NCI-H2029 (cell line): ENCODE measurements around the gene LRIG1.
A peak's percentile ranks its signal among the peaks of the same experiment; 100 is the strongest.

Experiments
- DNase-seq: peaks from one replicate; lab custom pipeline; 2025; lab: John Stamatoyannopoulos, UW

Gene LRIG1

GRCh38 chr3:66500576-66501482 is at the start of gene LRIG1:
LRIG1 (minus strand) TSS chr3:66501022; CDS start chr3:66500407, 615 bp downstream.
- peak; percentile 88 for DNase-seq

- DNase-seq: no peak
These were observed 44.0 kb upstream of the LRIG1 start for GRCh38 chr3:66544619-66545429.

- DNase-seq: no peak
These were observed 41.3 kb upstream of the LRIG1 start for GRCh38 chr3:66542153-66542552.

- DNase-seq: no peak
These were observed 38.7 kb upstream of the LRIG1 start for GRCh38 chr3:66539466-66539989.

GRCh38 chr3:66538390-66538789 is 37.6 kb upstream of the LRIG1 start:
- no peak for DNase-seq

- no peak for DNase-seq
These were observed 36.9 kb upstream of the LRIG1 start for GRCh38 chr3:66537735-66538134.

GRCh38 chr3:66536791-66537190 is 36.0 kb upstream of the LRIG1 start:
- no peak for DNase-seq

- DNase-seq: no peak
These were observed 33.6 kb upstream of the LRIG1 start for GRCh38 chr3:66534304-66534845.

- no peak for DNase-seq
These were observed 31.8 kb upstream of the LRIG1 start for GRCh38 chr3:66532613-66533012.

GRCh38 chr3:66532160-66532587 is 31.4 kb upstream of the LRIG1 start:
- no peak for DNase-seq

- DNase-seq: no peak
These were observed 30.4 kb upstream of the LRIG1 start for GRCh38 chr3:66531256-66531655.

GRCh38 chr3:66527246-66527645 is 26.4 kb upstream of the LRIG1 start:
- no peak for DNase-seq

- DNase-seq: no peak
These were observed 24.9 kb upstream of the LRIG1 start for GRCh38 chr3:66525771-66526170.

- DNase-seq: no peak
These were observed 19.9 kb upstream of the LRIG1 start for GRCh38 chr3:66520724-66521123.

- no peak for DNase-seq
These were observed 17.8 kb upstream of the LRIG1 start for GRCh38 chr3:66518644-66519043.

GRCh38 chr3:66518126-66518525 is 17.3 kb upstream of the LRIG1 start:
- DNase-seq: no peak

- no peak for DNase-seq
These were observed 16.4 kb upstream of the LRIG1 start for GRCh38 chr3:66517241-66517640.

GRCh38 chr3:66508461-66508860 is 7.6 kb upstream of the LRIG1 start:
- no peak for DNase-seq

- DNase-seq: no peak
These were observed 6.8 kb upstream of the LRIG1 start for GRCh38 chr3:66507423-66508260.

GRCh38 chr3:66506154-66506553 is 5.3 kb upstream of the LRIG1 start:
- DNase-seq: no peak

GRCh38 chr3:66504850-66505641 is 4.2 kb upstream of the LRIG1 start:
- DNase-seq: no peak
